Fibroblast of the conjunctiva (primary cell): ENCODE results near the gene PLA2G4E.

Experiments used
- DNase-seq: peaks from one replicate; pipeline ENCODE4 v3.0.0-alpha.2; 2010; ENCODE audit warnings: low read depth

Gene PLA2G4E

DNA sequence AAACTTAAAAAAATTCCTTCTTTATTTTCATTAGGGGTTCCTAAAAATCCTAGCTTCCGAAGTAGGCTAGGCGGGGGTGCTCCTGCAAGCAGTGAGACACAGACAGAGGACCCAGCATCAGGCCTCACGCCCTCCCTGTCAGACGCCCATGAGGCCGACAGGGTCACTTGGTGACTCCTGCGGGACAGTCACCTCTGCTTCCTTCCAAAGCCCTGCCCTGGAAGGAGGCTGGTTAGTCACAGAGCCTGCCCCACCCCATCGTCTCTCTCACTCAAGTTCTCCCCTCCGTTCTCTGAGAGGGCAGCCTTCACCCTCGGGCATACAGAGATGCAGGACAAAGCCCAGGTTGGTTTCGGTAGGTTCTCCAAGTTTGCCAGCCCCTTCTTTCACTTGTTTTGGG is 87.1 kb downstream of the PLA2G4E start:
- DNase-seq: no peak

DNA sequence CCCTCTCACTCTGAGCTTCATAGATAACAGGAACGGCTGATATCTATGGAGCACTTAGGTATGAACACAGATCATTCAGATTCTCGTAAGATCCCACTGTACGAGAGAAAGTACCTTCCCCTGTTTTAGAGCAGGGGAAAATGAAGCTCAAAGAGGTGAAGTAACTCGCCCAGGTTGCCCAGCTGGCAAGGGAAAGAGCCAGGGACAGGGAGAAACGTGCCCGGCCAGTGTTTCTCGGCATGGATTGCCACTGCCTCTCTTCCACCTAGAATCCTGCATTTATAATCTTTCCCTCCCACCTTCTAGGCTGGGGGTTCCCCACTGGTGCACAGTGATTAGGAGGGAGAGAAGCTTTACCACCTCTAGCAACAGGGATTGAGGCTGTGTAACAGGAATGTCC is 87.5 kb downstream of the PLA2G4E start:
- no peak for DNase-seq

- DNase-seq: no peak
Observed at GRCh38 chr15:41932511-41933289, 88.1 kb downstream of the PLA2G4E start.

- no peak for DNase-seq
Observed at GRCh38 chr15:41932101-41932500, 88.7 kb downstream of the PLA2G4E start.
